HG03108 (cell line): Measurements from ENCODE around the gene ASRGL1.
"Not testable (repeated sequence)": the region's sequence is repeated elsewhere in the genome, so short reads cannot be mapped to it uniquely, and the experiment has no call there.

Experiments
- ATAC-seq: cut with Tn5 transposase; IDR thresholded peaks from one replicate; pipeline ENCODE4 v1.9.1; 2021; ENCODE audit warnings: moderate library complexity; ENCODE audit not compliant: unreplicated experiment

The ASRGL1 gene

DNA sequence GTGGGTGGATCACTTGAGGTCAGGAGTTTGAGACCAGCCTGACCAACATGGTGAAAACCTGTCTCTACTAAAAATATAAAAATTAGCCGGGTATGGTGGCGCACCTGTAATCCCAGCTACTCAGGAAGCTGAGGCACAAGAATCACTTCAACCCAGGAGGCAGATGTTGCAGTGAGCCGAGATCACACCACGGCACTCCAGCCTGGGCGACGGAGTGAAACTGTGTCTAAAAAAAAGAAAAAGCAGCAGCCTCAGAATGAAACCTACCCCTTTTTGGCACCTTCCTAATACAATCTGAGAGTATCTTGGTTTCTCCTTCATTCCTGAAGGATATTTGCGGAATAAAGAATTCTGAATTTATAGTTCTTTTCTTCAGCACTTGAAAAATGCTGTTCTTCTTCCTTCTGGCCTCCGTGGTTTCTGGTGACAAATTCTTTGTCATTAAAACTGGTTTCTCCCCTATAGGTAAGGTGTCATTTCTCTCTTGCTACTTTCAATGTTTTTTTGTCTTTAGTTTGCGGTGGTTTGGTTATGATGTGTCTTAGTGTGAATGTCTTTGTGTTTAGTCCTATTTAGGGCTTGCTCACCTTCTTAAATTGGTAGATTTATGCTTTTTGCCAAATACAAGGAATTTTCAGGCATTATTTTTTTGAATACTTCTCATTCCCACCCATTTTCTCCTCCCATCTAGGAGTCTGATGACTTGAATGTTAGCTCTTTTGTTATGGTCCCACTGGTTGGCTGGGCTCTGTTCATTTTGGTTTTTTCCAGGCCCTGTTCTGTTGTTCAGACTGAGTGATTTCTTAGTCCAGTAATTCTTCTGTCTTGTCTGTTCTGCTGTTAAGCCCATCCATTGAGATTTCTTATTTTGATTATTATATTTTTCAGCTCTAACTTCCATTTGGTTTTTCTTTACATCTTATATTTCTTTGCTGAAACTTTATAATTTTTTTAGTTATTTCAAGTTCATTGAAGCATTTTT, 15.4 kb downstream of the ASRGL1 start:
- ATAC-seq = no peak

DNA sequence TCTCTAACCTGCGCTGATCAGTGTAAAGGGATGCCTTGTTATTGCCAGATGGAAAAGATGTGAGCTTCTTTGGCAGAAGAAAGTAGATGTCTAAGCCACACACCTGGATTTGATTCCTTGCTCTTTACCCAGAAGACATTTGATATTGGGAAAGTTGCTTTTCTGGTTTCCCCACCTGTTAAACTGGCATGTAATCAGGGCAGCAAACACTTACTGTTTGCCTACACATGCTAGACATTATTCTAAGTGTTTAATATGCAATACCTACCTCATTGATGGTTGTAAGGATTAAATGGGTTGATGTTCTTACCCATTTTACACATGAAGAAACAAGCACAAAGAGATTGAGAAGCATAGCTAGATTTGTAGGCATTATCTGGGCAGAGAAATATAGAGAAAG, 16.6 kb downstream of the ASRGL1 start:
- no peak for ATAC-seq

DNA sequence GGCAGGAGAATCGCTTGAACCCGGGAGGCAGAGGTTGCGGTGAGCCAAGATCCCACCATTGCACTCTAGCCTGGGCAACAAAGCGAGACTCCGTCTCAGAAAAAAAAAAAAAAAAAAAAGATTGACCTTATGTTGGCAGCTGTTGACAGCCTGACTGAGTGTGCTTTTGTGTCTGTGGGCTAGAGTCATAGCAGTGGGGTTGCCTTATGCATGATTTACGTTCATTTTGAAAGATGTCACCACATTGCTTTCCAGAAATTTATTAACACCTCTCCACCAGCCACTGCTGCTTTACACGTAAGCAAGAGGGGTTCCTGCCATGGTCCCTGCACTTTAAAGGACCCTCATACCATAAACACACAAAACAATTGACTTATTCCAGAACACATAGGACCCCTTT, 21.0 kb downstream of the ASRGL1 start:
- no peak for ATAC-seq

DNA sequence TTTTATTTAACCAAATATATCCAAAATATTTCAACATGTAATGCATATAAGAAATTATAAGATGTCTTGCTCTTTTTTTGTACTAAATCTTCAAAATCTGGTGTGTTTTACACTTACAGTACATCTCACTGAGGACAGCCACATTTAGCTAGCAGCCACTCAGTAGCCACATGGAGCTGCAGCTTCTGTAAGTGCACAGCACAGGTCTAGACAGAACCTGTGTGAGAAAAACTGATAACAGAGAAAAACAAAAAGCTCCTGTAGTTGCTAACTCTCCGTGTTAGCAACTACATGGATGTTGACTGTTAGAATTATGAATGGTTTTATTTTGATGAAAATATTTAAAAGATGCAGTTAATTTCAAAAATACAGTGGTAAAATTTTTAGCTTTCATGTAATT, 22.2 kb downstream of the ASRGL1 start:
- ATAC-seq = no peak

GRCh38 chr11:62360685-62361084, 23.4 kb downstream of the ASRGL1 start:
- no peak for ATAC-seq

DNA sequence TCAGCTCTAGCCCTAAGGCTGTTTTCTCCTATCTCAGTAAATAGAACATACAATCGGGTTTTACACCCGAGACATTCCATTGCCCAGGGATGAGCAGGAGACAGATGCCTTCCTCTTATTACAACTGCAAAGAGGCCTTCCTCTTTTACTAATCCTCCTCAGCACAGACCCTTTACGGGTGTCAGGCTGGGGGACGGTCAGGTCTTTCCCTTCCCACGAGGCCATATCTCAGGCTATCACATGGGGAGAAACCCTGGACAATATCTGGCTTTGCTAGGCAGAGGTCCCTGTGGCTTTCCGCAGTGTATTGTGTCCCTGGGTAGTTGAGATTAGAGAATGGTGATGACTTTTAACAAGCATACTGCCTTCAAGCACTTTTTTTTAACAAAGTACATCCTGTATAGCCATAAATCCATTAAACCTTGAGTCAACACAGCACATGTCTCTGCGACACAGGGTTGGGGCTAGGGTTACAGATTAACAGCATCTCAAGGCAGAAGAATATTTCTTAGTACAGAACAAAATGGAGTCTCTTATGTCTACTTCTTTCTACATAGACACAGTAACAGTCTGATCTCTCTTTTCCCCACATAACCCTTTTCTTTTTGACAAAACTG, 31.7 kb downstream of the ASRGL1 start:
- not testable (repeated sequence) for ATAC-seq

DNA sequence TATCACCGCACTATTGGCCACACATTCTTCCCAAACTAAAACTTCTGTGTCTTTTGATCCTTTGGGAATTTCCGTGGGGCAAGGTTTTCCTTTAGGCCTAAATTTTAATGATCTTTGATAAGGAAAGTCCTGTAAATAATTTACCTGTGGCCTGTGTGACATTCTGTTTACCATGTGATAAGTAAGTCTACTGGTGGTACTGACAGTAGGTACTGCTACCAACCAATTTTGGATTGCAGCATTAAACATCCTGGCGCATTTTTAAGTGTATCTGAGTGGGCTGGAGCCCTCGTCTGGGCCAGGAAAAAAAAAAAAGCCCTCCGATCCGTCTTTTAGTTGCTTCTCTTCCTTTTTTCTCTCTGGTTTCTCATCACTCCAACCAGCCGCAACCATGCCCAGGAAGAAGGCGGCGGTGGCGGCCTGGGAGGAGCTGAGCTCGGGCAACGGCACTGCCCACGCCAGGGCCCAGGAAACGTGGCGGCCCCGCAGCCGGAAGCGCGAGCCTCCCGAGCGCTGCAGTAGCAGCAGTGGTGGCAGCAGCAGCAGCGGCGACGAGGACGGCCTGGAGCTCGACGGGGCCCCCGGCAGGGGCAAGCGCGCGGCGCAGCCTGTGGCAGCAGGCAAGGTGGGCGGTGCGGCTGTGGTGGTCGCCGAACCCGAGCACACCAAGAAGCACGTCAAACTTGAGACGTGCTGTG, 33.6 kb downstream of the ASRGL1 start:
- ATAC-seq = no peak

DNA sequence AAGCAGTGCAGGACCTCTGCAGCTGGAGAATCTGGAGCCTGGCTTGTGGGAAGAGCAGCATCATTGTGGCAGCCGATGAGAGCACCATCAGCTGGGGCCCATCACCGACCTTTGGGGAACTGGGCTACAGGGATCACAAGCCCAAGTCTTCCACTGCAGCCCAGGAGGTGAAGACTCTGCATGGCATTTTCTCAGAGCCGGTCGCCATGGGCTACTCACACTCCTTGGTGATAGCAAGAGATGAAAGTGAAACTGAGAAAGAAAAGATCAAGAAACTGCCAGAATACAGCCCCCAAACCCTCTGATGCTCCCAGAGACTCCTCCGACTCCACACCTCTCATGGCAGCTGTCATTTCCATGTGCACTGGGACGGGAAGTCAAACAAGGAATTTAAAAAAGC, 35.6 kb downstream of the ASRGL1 start:
- ATAC-seq = no peak

- ATAC-seq = no peak
Measured at GRCh38 chr11:62373464-62374119, 36.3 kb downstream of the ASRGL1 start.

DNA sequence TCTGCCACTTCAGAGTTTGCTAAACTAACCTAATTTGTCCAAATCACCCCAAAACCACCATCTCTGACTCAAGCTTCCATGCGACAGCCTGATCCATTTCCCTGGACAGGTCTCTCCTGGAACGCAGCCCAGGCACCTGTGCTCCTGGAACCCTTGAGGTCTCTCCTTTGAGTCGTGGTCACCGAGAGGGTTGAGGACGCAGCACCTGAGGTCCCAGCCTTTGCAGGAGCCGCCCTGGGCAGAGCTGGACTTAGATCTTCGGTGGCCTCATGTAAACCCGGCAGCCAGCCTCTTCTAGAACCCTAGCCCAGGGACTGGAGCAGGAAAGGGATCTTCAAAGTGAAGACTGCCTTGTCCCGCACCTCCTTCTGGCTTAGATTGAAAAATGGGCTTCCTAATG, 37.6 kb downstream of the ASRGL1 start:
- no peak for ATAC-seq

DNA sequence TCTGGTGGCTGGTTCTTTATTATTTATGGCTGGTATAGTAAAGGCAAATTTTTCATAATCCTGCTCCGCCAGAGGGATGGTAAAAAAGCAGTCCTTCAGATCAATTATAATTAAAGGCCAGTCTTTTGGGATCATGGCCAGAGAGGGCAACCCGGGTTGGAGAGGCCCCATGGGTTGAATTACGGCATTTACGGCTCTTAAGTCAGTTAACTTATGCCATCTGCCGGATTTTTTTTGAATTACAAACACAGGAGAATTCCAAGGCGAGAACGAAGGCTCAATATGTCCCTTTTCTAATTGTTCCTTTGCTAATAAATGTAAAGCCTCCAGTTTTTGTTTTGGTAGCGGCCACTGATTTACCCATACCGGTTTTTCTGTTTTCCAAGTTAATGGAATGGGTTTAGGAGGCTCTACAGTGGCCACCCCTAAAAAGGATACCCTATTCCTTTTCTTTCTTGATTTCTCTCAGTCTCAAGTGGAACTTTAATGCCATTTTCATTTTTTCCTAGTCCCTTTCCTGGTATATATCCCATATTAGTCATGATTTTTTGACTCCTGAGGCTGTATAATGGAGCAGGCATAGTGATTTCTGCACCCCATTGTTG, 41.3 kb downstream of the ASRGL1 start:
- ATAC-seq = not testable (repeated sequence)

DNA sequence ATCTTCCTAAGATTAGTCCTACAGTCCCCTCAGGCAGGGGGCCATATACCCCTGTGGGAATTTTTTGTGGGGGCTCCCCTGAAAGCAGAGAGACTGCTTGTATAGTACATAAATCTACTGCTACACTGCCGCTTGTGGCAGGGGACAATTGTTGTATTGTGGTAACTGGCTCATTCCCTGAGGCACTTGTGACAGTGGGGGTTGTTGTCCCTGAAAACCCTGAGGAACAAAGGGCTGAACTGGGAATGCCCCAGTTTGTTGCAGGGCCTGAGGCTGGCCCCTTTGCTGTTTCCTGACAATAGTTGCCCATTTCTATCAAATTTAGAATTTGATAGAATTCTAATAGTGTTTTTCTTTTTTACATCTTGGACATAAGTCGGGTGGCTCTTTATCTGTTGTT, 42.3 kb downstream of the ASRGL1 start:
- ATAC-seq = not testable (repeated sequence)

DNA sequence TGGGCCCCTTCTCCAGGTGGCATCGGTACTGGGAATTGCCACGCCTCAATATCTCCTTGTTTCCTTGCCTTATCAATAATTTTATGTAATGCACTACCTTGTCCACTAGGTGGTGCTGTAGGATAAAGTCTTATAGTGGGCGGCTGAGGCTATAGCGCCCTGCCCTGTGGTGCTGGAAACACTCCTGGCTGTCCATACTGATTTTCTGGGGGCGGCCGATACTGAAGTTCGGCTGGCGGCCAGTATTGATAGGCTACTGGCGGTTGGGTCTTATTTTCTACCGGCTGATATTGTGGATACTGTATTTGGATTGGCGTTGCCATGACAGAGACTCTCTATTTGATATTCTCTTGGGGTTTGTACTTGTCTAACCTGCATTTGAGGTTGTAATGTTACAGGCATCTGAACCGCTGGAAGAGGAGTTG, 43.6 kb downstream of the ASRGL1 start:
- ATAC-seq = not testable (repeated sequence)

DNA sequence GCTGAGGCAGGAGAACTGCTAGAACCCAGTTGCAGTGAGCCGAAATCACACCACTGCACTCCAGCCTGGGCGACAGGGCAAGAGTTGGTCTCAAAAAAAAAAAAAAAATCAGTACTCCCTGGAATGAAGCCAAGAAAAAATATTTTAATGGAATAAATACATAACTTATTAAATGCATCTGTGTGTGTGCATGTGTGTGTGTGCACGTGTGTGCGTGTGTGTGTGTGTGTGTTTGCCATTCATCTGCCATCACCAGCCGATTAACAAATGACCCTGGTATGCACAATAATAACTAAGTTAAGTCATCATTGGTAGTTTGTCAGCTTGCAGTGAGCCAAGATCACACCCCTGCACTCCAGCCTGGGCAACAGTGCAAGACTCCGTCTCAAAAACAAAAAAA, 46.6 kb downstream of the ASRGL1 start:
- no peak for ATAC-seq

- ATAC-seq = not testable (repeated sequence)
Measured at GRCh38 chr11:62386083-62386482, 48.8 kb downstream of the ASRGL1 start.

- ATAC-seq = no peak
Measured at GRCh38 chr11:62387381-62387780, 50.1 kb downstream of the ASRGL1 start.

DNA sequence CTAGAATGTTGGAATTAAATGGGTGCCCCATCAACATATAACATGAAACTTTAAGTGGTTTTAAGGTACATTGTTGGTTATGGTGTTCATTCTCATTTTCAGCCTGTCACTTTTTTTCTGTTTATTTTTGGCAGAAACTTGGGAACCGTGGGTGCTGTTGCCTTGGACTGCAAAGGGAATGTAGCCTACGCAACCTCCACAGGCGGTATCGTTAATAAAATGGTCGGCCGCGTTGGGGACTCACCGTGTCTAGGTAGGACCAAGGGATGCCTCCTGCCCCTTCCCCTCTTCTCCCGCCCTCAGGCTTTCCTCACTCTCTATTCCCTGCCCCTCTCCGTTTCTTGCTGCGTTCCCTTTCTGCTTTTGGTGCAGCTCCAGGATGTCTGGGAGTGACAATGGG, 51.8 kb downstream of the ASRGL1 start:
- ATAC-seq = no peak

DNA sequence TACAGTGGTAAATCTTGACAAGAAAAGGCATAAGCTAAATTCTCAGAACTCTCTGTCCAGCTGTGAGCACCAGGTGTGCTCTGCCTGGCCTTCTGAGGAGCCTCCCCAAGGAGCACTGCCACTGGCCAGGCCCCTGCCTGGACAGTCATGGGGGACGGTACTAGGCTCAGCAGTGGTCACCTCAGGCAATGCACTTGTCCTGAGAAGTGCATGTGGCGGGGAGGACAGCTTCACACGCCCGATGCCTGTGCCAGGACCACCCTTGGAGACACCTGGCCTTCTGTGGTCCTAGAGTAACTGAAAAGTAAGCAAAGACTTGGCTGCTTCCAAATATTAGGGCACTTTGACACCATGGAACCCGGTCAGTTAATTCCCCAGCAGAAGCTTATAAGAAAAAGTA, 53.0 kb downstream of the ASRGL1 start:
- no peak for ATAC-seq

DNA sequence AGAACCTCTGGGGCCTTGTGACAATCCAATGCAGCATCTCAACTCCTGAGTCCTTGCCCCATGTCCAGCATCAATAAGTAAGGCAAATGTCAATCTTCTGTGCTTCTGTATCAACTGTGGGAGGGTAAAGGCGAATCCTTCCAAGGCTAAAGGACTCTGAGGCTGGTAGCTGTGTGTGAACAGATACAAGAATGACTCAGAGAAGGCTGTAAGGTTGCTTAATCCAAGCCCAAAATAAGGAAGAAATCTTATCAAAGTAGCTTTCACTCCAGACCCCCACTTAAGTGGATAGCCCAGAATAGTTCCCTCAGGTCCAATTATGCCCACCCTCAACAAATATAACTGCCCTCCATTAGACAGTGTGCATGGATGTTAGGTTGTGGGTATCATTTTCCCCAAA, 53.5 kb downstream of the ASRGL1 start:
- no peak for ATAC-seq

DNA sequence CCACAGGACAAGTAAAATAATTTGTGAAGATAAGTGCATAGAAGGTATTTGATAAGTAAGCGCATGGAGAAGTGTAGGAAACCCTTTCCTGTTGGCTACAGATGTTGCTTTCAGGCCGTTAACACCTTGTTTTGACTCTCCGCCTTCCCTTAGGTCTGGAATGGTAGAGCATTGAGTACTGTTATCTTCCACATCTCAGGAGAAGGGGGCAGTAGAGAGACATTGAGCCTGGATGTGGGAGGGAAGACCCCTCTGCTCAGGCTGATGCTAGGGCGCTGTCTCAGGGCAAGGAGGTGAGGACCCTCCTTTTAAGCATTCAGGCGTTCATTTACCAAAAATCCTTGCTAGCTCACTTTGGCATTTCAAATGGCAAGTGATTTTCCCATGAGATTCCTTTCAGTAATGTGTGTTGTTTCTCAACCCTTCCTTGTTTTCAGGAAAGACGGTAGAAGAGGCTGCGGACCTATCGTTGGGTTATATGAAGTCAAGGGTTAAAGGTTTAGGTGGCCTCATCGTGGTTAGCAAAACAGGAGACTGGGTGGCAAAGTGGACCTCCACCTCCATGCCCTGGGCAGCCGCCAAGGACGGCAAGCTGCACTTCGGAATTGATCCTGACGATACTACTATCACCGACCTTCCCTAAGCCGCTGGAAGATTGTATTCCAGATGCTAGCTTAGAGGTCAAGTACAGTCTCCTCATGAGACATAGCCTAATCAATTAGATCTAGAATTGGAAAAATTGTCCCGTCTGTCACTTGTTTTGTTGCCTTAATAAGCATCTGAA, 54.6 kb downstream of the ASRGL1 start:
- ATAC-seq = no peak
